Stimulated activated CD4-positive, alpha-beta T cell treated with anti-CD3 and anti-CD28 coated beads, TNF-alpha, amount 100 ng/mL, for 24 hours (primary cell): ENCODE results near the gene HCRTR1.

Experiments
- DNase-seq, 3 experiments: peaks; one replicate each; pipeline ENCODE4 v3.0.0-alpha.2; 2020; ENCODE audit warnings: low read depth in 3 of 3

Gene HCRTR1

GRCh38 chr1:31598980-31599379, 18.5 kb upstream of the HCRTR1 start:
- no peak for DNase-seq

GRCh38 chr1:31600641-31601040, 16.8 kb upstream of the HCRTR1 start:
- DNase-seq, result no peak

DNA sequence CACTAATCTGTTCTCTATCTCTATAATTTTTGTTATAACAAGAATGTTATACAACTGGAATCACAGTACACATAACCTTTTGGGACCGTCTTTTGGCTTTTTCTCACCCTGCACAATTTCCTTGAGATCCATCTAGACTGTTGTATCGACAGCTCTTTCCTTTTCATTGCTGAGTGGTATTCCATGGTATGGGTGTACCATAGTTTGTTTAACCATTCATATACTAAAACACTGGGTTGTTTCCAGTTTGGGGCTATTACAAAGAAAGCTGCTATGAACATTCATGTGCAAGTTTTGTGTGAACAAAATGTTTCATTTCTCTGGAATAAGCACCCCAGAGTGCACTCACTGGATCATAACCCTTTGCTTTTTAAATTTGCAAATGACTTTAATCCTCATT, 15.4 kb upstream of the HCRTR1 start:
- DNase-seq, result no peak

GRCh38 chr1:31605908-31606427, 11.5 kb upstream of the HCRTR1 start:
- DNase-seq, result peak in 2 of 3 experiments; percentile 13 to 28

DNA sequence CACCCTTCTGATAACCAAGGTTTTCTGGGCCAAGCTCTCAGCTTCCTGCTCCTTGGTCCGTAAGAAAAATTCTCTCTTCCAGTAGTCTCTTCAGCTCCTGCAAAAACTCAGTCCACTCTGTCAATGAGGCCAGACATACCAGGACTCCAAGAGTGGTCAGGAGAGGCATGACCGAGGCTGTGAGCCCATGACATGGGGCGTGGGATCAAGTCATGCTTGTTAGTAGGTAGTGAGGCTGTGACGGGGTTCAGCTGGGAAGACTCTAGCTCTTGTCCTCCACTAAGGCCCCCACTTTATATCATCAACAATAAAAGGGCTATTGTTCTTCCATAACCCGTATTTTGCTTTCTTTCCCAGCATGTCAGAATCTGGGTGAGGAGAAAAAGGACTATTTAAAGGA, 10.1 kb upstream of the HCRTR1 start:
- no peak for DNase-seq

DNA sequence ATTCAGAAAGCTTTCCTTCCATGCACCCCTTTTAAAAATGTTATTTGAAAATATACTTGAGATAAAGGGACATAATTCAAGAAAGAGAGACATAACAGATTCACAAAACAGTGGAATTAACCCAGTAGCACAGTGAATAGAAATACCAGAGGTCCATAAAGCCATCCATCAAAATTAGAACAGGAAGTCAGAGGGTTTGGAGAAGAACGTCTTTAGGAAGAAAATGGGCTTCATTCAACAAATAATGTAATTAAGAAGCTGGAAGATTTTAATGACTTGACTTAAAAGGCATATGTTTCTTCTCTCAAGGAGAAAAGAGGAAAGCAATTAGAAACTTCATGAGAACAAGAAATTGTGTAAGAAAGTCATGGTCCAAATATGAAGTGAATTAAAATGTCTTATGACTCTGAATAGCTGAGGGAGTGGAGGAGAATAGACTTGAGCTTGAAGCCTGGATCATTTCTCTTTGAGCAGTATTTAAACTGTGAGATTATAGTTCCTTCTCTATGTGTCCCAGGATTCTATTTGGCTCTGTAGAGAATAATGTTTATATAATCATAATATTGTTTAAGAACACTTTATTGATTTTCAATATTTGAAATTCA, 7.9 kb upstream of the HCRTR1 start:
- DNase-seq, result no peak

DNA sequence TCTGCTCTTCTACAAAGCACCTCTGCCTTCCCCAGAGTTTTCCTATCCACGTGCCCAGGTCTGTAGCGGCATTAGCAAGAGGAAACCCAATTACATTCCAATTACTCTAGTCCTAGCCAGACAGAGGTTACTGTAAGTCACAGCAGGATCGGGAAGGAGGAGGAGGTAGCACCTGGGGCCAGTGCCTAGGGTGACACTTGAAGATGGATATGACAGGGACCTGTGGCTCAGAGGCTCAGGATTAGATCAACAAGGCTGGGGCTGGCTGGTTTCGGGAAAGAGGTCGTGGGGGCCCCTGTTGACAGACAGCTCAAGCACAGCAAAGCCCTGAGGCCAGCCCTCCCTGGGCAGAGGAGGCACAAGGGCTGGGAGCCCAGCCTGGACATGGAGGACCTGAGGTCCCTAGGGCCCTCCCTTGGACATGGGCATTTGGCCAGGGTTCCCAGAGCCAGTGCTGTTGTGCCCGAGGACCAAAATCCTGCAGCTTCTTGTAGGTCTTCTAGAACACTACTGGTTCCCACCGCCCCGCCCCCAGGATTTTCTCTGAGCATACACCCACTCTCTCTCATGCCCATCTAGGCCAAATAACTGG, 3.0 kb upstream of the HCRTR1 start:
- DNase-seq, result no peak

DNA sequence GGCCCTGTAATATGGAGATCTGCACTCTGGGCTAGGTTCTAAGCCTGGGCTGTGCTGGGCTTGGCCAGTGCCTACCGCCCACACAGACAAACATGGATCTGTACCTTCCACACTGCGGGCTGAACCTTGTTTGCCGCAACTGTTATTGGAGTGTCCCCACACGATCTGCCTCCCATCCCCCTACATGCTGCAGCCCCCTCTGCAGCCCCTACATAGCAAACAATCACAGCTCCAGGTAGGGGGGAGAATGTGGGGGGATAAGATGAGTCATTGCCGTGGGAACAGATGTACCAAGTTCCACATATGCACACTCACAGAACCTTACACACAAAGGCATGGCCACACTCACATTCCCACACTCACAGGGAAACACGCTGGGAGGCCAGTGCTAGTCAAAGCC, 2.1 kb upstream of the HCRTR1 start:
- no peak for DNase-seq

GRCh38 chr1:31615939-31616338, 1.6 kb upstream of the HCRTR1 start:
- no peak for DNase-seq

- DNase-seq, result peak; percentile 7 to 38 (median 12)
Measured at GRCh38 chr1:31617916-31618746, 642 bp downstream of the HCRTR1 start.

DNA sequence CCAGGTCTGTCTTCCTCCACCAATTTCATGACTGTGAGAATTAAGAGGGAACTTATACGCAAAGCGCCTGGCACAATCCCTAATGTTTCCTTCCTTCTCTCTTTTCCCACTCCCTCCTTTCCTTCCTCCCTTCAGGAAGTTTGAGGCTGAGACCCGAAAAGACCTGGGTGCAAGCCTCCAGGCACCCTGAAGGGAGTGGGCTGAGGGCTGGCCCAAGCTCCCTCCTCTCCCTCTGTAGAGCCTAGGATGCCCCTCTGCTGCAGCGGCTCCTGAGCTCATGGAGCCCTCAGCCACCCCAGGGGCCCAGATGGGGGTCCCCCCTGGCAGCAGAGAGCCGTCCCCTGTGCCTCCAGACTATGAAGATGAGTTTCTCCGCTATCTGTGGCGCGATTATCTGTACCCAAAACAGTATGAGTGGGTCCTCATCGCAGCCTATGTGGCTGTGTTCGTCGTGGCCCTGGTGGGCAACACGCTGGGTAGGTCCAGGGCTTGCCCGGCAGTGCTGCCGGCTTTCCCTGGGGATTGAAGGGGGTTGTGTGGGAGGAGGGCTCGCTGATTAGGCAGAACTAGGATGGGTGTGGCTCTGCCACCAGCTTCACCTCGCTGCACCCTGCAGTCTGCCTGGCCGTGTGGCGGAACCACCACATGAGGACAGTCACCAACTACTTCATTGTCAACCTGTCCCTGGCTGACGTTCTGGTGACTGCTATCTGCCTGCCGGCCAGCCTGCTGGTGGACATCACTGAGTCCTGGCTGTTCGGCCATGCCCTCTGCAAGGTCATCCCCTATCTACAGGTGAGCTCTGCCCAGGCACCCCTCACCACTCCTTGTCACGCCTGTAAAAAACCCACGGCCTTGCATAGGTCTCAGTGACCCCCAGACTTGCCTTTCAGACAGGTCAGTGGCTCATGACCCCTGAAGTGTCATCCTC, 1.7 kb downstream of the HCRTR1 start:
- no peak for DNase-seq

DNA sequence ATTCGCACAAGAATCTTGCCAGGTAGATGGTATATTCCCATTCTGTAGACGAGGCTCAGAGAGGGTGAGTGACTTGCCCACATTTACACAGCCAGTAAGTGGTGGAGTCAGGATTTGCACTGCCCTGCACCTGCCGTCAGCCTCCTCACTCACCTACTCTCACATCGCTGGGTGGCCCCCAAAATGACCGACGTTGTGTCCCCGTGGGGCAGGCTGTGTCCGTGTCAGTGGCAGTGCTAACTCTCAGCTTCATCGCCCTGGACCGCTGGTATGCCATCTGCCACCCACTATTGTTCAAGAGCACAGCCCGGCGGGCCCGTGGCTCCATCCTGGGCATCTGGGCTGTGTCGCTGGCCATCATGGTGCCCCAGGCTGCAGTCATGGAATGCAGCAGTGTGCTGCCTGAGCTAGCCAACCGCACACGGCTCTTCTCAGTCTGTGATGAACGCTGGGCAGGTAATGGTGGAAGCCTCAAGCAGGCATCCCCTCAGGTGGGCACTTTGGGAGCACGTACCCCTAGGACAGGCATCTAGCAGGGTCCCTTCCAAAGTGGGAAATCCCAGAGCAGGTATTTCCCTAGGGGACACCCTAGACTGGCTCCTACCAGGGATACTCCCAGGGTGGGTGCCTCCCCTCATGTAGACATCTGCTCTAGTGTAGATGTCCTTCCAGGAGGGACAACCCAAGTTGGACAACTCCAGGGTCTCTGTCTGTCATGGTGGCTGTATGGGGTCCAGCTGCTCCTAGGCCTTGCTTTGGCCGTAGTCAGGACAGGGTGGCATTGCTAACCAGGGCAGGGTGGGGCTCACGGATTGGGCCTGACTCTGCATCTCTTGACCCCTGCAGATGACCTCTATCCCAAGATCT, 3.4 kb downstream of the HCRTR1 start:
- DNase-seq, result no peak

DNA sequence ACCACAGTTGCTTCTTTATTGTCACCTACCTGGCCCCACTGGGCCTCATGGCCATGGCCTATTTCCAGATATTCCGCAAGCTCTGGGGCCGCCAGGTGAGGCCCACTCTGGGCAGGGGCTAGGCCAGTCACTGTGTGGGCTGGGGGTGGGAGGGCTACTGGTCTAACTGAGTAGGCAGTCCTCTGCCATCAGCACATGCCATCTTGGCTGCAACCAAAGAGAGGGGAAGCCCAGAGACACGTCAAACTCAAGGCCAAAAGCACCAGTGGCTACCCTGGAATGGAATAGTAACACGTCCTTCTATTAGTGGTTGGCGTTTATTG, 4.0 kb downstream of the HCRTR1 start:
- no peak for DNase-seq

DNA sequence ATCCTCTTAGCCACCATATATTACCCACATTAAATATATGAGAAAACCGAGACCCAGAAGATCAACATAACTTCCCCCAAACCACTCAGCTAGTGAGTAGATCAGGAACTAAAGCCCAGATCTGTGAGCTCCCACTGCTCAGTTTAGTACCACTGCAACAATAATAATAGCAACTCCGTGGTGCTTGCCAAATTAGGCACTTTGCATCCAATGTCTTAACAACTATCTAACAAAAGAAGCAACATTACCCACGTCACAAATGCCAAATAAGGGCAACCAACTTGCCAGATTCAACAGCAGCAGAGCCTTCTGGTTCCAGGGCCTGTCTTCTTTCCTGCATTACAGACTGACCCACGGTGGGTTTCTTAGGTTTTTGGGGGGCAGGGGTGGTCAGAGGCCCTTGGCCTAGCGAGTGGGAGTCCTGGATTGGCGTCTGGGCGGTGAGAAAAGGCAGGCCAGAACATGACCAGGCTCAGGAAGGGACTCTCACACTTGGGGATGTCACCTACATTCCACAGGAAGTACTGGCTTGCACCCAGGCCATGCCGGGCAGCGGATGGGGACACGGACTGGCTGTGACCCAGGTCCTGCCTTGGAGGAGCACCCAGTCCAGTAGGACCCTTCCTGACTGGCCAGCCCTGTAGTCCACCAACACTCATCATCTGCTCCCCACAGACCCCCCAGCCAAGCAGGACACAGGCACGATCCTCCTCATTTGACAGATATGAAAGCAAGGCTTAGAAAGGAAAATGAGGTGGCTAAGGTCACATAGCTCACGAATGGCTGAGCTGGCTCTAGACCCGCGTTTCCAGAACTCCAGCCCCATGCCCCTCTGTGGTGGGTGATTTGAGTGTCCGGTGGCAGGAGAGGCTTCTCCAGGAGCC, 4.6 kb downstream of the HCRTR1 start:
- no peak for DNase-seq

GRCh38 chr1:31623365-31623764, 5.9 kb downstream of the HCRTR1 start:
- DNase-seq, result no peak

DNA sequence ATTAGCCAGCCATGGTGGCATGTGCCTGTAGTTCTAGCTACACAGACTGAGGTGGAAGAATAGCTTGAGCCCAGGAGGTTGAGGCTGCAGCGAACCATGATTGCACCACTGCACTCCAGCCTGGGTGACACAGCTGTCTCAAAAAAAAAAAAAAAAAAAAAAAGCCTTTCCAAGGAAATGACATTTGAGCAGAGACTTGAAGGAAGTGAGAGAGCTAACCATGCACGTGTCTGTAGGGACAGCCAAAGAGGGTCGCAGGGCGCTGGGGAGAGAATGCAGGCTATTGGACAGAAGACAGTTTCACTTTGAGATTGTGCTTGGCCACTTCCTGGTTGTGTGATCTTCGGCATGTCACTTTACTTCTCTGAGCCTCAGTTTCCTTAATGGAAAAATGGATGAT, 6.8 kb downstream of the HCRTR1 start:
- no peak for DNase-seq

DNA sequence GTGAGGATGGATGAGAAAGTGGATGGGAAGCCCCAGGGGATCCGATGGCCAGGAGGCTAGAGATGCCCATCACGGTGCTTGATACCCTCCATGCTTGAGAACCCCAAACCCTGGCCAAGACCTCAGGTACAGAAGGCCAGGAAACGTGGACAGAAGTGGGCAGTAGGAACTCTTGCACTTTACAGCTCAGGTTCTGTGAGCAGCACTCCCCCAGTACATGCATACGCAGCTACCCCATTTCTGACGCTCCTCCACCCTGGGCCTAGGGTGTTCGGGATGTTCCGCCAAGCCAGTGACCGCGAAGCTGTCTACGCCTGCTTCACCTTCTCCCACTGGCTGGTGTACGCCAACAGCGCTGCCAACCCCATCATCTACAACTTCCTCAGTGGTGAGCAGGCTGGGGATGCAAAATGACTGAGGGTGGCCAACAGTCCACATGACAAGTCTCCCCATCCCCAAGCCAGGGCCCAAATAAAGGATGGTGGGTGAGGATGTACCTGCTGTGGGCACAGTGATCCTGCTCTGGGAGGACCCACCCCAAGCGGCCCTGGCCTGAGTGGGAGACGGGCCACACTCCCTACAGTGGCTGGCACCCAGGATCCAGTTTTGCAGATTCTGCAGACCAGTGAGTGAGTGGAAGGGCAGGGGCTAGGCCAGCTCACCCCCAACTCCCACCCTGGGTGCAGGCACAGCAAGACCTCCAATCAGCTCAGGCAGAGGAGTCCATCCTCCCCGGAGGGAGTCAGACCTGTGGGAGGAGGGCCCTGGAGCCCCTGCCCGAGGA, 7.4 kb downstream of the HCRTR1 start:
- DNase-seq, result no peak

GRCh38 chr1:31625561-31626222, 8.2 kb downstream of the HCRTR1 start:
- no peak for DNase-seq
